ENCODE results near the gene PRPF18. TPM values are rescaled to one million over a fixed set of nuclear protein-coding genes. Genes with fewer than 3 reads are reported as not detected.
"Not testable (repeated sequence)": the region's sequence is repeated elsewhere in the genome, so short reads cannot be mapped to it uniquely, and the experiment has no call there.

Gene PRPF18
- 22.8 TPM for polyA plus RNA-seq (ENCODE audit: insufficient read length)

- peak; percentile 93 for DNase-seq
These were observed at the start of gene PRPF18 for GRCh38 chr10:13586676-13587355. PRPF18 (plus strand) TSS chr10:13586965; CDS start chr10:13587087, 122 bp downstream.

- DNase-seq, result not testable (repeated sequence)
These were observed 48.8 kb upstream of the PRPF18 start for GRCh38 chr10:13537985-13538384.

- no peak for DNase-seq
These were observed 44.2 kb upstream of the PRPF18 start for GRCh38 chr10:13542533-13542932.

- no peak for DNase-seq
These were observed 36.0 kb upstream of the PRPF18 start for GRCh38 chr10:13550802-13551201.

GRCh38 chr10:13555884-13556510 is 30.8 kb upstream of the PRPF18 start:
- no peak for DNase-seq

GRCh38 chr10:13559124-13559700 is 27.6 kb upstream of the PRPF18 start:
- DNase-seq, result no peak

GRCh38 chr10:13560597-13560996 is 26.2 kb upstream of the PRPF18 start:
- DNase-seq, result no peak

- no peak for DNase-seq
These were observed 23.0 kb upstream of the PRPF18 start for GRCh38 chr10:13563481-13564445.

GRCh38 chr10:13564576-13564975 is 22.2 kb upstream of the PRPF18 start:
- DNase-seq, result no peak

GRCh38 chr10:13567030-13567429 is 19.7 kb upstream of the PRPF18 start:
- DNase-seq, result no peak

GRCh38 chr10:13571541-13571940 is 15.2 kb upstream of the PRPF18 start:
- no peak for DNase-seq

GRCh38 chr10:13573960-13574359 is 12.8 kb upstream of the PRPF18 start:
- DNase-seq, result no peak

GRCh38 chr10:13585195-13585751 is 1.5 kb upstream of the PRPF18 start:
- DNase-seq, result no peak

- no peak for DNase-seq
These were observed 822 bp upstream of the PRPF18 start for GRCh38 chr10:13585943-13586342.

- no peak for DNase-seq
These were observed 626 bp downstream of the PRPF18 start for GRCh38 chr10:13587391-13587790.

- DNase-seq, result no peak
These were observed 2.6 kb downstream of the PRPF18 start for GRCh38 chr10:13589316-13589715.

GRCh38 chr10:13590886-13591285 is 4.1 kb downstream of the PRPF18 start:
- no peak for DNase-seq

GRCh38 chr10:13592306-13592705 is 5.5 kb downstream of the PRPF18 start:
- no peak for DNase-seq

- DNase-seq, result no peak
These were observed 6.8 kb downstream of the PRPF18 start for GRCh38 chr10:13593535-13593934.

GRCh38 chr10:13594641-13595040 is 7.9 kb downstream of the PRPF18 start:
- DNase-seq, result no peak

GRCh38 chr10:13597909-13598308 is 11.1 kb downstream of the PRPF18 start:
- DNase-seq, result no peak

GRCh38 chr10:13604357-13605040 is 17.7 kb downstream of the PRPF18 start:
- no peak for DNase-seq

Data from hindlimb muscle (tissue), 1 donor.